SHP77 (cell line): ENCODE measurements around the gene MPL.

Experiments used
- DNase-seq, 2 experiments: peaks; one replicate each; lab custom pipeline; 2025; lab: John Stamatoyannopoulos, UW

Gene MPL

DNA sequence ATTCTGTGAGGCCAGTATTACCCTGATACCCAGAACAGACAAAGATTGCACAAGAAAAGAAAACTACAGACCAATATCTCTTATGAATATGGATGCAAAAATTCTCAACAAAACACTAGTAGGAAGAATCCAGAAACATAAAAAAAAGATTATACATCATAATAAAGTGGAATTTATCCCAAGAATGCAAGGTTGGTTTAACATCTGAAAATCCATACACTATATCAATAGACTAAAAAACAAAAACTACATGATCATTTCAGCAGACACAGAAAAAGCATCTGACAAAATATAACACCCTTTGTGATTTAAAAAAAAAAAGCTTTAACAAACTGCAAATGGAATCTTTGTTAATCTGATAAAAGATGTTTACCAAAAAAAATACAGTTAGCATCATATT is 12.2 kb upstream of the MPL start:
- DNase-seq: no peak

DNA sequence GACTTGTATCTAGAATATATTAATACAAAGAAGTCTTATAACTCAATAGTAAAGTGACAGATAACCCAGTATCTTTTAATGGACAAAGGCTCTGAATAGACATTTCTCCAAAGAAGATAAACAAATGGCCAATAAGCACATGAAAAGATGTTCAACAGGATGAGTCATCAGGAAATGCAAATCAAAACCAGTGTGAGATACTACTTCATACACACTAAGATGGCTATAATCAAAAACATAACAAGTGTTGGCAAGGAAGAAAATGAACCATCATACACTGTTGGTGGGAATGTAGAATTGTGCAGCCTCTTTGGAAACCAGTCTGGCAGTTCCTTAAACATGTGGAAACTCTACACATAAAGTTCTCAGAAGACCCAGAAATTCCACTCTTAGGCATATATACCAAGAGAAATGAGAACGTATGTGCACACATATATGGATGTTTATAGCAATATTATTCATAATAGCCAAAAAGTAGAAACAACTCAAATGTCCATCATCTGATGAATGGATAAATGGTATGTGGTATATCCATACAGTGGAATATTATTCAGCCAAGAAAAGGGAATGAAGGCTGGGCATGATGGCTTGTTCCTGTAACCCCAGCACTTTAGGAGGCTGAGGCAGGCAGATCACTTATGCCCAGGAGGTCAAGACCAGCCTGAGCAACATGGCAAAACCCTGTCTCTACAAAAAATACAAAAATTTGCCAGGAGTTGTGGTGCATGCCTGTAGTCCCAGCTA is 9.9 kb upstream of the MPL start:
- no peak for DNase-seq

DNA sequence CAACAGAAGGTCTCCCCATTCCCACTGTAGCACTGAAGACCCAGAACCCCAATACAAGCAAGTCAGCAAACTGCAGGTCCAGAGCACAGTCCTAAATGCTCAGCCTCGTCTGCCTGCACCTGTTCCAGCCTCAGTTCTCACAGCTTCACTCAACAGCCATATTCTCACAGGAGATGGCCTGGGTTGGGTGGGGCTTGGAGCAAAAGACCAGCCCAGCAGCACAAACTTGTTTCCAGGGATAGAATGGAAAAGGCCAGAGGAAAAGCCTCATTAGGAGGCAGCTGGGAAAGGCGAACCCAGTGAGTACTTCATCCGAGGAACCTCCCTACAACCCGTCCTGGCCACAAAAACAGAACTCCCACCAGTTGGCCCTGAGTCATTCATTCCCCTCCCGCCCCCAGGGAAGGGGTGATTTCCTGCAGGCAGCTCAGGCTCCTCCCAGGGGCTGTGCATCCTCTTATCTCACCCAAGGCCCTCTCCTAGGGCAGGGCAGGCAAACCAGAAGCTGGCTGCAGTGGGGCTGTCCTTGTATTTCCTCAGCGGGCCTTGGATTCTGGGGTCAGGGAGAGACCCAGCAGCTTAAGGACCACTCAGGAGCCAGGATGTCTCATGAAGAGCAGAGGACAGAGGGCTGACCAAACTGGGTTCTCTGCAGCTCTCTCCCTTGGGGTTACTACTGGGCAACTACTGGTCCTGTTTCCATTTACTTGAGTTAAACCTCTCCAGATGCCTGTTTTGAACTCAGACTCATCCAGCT is 7.4 kb upstream of the MPL start:
- DNase-seq: no peak

DNA sequence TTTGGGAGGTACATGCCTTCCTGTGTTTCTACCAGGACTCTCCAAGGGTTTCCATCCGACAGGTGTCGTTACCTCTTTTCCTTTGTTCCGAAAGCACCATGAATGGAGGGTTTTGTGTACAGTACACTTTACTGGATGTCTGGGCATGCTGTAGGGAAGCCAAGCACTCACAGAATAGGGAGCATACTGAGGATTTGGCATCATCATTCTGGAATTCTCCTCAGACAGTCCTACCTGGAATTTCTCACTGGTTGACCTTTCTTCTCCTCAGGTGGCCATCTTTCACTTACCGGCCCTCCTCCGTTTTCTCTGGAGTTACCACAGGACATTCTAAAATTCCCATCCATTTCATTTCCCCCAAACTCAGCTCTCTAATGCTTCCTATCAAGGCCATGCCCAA is 5.9 kb upstream of the MPL start:
- no peak for DNase-seq

DNA sequence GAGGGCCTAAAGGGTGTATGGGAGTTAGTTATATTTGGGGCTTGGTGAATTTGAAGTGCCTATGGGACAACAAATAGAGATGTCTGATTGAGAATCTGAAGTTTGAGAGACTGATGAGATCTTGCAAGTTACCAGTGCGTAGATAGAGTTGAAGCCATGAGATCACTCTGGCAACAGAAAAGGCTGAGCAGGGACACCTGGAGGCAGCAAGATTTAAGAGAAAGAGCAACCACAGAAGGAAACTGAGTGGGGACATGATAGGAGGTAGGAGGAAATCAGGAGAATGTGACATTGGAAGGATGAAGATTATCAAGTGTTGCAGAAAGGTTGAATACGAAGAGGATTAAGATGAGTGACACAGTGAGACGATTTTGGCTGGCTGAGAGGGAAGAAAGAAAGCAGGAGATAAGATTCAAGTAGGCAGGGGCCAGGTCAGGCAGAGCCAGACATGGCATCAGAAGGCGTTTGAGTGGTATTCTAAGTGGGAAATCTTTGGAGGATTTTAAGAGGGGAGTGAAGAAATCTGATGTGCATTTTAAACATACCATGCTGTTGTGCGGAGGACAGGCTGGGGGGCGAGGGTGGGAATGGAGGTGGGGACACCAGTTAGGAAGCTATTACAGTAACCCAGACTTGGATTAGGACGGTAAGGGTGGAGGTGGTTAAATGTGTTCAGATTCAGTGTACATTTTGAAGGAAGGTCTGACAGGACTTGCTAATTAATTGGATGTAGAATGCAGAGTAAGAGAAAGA is 3.0 kb upstream of the MPL start:
- no peak for DNase-seq

DNA sequence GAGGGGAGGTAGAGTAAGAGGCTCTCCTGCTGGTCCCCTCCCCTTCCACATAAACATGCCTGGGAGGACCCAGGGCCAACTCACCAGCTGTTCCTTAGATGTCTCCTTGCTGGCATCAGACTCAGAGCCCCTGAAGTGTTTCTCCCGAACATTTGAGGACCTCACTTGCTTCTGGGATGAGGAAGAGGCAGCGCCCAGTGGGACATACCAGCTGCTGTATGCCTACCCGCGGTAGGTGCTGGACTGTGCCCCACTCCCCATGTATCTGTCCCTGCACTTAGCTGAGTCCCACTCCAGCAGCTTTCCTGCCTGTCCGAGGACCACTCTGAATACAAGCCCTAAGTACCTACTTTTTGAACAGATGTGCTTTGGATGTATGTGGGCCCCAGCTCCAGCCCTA is 383 bp downstream of the MPL start:
- DNase-seq: no peak

DNA sequence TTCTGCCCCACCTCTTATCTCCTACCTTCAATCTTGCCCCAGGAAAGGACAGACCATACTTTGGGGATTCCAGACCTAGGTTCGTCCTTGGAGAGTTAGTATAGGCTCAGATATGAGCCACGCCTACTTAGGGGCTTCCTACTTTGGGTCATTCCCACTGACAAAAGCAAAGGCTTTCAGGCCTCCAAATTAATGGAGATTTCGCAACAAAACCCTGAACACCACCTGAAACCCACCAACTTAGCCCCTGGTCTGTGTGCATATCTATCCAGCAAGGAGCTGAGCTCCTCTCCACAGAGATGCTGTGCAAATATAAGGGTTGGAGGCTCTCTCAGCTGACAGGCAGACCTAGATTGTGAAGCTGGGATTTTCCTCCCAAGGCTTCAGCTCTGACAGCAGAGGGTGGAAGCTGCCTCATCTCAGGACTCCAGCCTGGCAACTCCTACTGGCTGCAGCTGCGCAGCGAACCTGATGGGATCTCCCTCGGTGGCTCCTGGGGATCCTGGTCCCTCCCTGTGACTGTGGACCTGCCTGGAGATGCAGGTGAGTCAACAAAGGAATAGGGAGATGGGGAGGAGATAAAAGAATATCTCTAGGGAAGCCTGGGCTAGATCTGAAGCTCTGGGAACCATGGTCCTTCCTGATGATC is 2.1 kb downstream of the MPL start:
- no peak for DNase-seq

DNA sequence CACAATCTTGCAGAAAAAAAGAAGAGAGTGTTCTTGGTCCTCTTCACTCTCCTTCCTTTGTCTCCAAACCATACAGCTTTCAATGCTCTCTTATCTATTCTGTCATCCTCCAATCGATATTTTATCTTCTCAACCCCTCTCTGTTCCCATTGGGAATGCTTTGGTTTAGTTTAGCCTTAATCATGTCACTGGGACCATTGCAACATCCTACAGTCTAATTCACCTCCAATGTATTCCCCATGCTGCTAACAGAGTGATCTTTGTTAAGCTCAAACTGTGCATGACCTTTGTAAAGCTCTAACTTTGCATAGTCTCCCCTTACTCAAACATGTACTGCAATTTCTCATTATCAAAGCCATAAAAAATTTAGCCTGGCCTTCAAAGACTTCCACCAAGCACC is 2.9 kb downstream of the MPL start:
- DNase-seq: no peak

DNA sequence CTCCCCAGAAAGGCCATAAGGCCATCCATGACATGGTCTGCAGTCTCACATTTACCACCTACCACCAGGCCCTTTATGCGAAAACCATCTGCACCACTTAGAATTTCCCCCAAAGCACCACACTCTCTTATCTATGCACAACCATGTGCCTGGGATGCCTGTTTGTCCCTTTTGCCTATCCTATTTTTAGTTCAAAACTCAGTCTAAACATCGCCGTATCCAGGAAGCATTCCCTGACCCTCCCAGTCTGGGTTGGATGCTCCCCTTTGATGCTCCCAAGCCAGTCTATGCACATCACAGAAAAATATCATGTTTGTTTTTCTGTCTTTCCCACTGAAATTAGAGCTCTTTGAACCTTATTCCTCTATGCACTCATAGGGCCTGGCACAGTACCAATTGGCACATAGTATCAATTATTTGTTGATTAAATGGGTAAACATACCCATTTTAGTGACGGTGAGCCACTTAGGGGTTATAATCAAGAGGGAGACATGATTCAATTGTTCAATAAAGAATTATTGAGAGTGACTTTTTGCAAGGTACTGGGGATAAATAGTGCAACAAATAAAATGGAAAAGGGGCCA is 6.7 kb downstream of the MPL start:
- no peak for DNase-seq

DNA sequence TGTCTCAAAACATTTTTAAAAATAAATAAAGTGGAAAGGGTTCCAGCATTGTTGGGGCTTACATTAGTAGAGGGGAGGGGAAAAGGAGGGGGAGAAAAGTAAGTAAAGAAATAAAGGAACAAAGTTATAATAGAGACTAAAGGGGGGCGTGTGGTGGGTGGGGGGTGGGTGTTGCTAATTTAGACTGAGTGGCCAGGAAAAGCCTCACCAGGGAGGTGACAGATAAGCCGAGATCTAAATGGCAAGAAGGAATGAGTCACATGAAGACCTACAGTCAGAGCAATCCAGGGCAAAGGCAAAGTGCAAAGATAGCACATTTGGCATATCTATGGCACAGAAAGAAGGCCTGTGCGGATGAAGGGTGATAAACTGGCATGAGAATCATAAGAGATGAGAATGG is 7.5 kb downstream of the MPL start:
- DNase-seq: no peak

DNA sequence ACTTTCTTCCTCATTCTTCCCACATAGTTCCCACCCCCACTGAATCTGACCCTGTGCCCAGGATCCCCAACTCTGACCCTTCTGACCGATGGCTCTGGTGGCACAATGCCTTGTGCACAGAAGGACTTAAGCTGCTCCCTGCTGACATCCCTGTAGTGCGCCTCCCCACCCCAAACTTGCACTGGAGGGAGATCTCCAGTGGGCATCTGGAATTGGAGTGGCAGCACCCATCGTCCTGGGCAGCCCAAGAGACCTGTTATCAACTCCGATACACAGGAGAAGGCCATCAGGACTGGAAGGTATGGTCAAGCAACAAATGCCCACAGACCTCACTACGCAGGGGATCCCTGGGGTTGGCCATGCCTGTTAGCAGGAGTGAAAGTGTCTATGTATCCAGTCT is 9.0 kb downstream of the MPL start:
- DNase-seq: no peak

DNA sequence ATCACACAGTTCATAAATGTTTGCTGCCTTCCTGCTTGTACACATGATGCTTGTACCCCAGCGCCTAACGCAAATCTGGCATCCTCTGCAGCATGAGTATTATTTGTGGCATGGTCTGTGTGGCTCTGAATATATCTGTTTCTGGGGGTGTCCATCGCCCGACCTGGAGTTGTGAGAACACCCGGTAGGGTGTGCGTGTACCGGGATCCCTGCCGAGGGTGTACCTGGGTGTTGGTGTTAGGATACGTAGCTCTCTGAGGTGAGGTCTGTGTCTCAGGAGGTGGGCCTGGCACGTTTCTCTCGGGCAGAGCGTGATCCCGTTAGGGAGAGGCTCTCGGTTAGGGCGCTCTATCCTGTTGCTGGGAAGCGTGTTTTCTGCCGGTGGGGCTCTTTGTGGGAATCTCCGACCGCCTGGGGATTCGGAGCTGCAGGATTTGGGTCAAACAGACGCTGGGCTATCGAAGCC is 10.8 kb downstream of the MPL start:
- peak; percentile 59 to 73 for DNase-seq

DNA sequence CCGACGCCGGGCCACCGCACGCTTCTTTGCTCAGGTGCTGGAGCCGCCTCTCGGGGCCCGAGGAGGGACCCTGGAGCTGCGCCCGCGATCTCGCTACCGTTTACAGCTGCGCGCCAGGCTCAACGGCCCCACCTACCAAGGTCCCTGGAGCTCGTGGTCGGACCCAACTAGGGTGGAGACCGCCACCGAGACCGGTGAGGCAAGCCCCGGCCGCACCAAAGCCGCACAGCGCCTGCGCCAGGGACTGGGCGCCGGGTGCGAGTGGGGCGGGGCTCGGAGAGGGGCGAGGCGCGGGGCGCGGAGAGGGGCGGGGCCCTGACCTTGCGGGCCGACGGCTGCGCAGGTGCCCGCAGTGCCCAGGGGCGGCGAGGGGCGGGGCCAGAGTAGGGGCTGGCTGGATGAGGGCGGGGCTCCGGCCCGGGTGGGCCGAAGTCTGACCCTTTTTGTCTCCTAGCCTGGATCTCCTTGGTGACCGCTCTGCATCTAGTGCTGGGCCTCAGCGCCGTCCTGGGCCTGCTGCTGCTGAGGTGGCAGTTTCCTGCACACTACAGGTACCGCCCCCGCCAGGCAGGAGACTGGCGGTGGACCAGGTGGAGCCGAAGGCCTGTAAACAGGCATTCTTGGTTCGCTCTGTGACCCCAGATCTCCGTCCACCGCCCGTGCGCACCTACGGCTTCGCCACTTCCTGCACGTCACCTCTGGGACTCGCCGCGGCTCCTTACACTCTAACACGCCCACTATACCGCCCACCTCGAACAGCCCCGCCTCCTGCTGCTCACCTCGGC is 11.4 kb downstream of the MPL start:
- peak; percentile 85 to 92 for DNase-seq

DNA sequence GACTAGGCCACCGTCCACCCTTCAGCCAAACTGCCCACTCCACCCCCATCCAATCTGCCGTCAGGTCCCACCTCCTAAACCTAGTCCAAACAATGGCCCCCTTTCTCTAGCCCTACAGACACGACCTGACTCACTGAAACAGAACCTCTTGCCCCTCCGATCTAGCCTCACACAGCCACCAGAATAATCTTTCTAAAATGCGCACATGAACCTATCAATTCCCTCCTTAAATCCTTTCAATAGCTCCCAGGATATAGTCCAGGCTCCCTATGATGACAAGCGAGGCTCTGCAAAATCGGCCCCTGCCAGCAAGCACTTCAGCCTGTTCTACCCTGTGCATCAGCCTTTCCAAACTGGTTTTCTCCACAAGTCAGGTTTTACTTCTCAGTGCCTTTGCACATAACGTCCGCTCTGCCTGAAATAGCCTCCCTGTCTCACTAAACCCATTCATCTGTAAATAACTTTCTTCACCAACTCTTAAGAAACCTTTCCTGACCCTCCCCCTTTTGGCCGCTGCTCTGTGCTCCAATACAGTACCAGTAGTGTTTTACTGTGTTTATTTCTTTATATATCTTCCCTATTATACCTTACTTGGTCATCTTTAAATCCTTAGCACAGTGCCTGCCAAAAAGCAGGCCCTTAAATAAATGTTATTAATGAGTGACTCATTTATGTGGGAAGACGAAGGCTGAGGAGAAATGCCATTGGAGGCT is 12.1 kb downstream of the MPL start:
- DNase-seq: no peak

DNA sequence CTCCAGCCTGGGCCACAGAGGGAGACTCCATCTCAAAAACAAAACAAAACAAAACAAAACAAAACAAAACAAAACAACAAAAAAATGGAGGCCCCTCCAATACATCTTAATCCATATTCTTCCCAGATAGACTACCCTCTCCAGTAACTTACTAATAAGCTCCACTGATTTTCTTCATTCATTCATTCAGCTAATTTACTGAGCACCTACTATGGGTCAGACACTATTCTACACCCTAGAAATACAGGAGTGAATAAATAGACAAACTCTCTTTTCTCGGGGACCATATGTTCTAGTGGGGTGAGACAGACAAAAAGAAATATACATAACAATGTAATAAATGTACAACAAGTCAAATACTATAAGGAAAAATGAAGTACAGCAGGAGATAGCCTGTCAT is 13.4 kb downstream of the MPL start:
- no peak for DNase-seq

DNA sequence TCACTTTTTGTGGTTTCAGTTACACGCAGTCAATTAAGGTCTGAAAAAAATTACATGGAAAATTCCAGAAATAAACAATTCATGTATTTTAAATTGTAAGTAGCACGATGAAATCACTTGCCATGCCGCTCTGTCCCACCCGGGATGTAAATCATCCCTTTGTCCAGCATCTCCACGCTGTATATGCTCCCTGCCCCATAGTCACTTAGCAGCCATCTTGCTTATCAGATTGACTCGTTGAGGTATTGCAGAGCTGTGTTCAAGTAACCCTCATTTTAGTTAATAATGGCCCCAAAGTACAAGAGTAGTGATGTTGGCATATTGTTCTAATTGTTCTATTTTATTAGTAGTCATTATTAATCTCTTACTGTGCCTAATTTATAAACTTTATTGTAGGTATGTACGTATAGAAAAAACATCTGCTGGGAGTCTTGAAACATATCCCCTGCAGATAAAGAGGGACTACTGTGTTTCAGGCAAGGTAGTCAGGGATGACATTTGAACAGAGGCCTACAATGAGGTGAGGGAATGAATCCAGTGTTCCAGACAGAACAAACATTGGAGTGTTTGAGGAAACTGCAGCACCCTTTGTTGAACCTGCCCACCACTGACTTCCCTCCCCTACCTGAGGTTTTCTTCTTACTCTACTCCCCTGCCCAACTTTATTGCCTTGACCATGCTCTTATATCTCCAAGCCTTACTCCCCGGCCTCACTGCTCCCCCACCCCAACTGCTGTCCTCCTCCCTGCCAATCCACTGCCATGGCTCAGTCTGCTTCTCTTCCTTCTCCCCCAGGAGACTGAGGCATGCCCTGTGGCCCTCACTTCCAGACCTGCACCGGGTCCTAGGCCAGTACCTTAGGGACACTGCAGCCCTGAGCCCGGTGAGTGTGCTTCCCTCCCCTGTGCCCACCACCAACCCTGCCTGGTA is 14.1 kb downstream of the MPL start:
- no peak for DNase-seq

DNA sequence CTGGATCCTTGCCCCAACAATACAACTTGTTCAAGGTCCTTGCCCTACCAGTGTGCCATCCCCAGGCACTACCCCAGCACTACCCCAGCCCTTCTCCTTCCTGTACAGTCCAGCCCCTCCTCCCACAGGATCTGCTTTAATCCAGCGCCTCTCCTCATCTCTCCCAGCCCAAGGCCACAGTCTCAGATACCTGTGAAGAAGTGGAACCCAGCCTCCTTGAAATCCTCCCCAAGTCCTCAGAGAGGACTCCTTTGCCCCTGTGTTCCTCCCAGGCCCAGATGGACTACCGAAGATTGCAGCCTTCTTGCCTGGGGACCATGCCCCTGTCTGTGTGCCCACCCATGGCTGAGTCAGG is 14.7 kb downstream of the MPL start:
- no peak for DNase-seq

DNA sequence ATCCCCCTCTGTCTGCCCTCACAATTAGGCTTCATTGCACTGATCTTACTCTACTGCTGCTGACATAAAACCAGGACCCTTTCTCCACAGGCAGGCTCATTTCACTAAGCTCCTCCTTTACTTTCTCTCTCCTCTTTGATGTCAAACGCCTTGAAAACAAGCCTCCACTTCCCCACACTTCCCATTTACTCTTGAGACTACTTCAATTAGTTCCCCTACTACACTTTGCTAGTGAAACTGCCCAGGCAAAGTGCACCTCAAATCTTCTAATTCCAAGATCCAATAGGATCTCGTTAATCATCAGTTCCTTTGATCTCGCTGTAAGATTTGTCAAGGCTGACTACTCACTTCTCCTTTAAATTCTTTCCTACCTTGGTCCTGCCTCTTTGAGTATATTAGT is 15.3 kb downstream of the MPL start:
- DNase-seq: no peak

DNA sequence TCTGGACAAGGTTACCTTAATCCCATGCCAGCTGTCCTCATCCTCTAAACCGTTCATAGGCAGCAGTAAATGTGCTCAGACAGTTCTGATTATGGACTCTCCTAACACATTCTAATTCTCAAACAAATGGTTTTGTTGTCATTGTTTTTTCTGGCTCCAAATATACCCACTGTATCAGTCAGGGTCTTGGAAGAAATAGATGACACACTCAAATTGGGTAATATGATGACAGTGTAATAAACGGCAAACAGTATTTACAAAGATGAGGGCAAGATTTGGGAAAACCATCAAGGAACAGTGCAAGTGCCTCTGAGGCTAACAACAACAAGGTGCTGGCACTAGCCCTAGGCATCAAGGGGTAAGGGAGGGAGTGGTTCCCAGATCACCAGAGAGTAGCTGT is 16.9 kb downstream of the MPL start:
- DNase-seq: no peak

DNA sequence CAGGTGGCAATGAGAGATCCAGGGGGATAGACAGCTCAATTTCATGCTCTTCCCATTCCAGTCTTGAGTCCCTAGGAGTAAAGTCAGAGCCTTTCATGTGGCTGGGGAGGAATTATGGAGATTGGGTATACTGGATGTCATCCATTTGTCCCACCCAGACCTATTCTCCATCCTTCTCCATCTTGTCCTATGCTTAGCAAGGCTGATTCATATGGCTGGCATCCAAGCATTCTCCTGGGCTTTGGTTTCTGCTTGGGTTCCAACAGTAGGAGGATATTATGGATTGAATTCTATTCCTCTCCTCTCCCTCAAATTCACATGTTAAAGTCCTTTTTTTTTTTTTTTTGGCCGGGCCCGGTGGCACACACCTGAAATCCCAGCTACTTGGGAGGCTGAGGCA is 17.3 kb downstream of the MPL start:
- DNase-seq: no peak
